Breast epithelium (tissue), 3 donors: ENCODE measurements around the gene SLC35A3.

ENCODE experiments used
- CTCF ChIP-seq, 3 donors: fragments of 450-650 bp; IDR thresholded peaks; one replicate each; pipeline ENCODE4 v1.5.1; 2016 to 2017; ENCODE audit warnings: antibody characterized with exemption in 3 of 3, mild to moderate bottlenecking in 3 of 3, moderate library complexity in 3 of 3
- POLR2A ChIP-seq: fragments of 450-650 bp; IDR thresholded peaks from one replicate; pipeline ENCODE4 v1.6.1; 2016; ENCODE audit warnings: antibody characterized with exemption, mild to moderate bottlenecking, moderate library complexity
- POLR2AphosphoS5 ChIP-seq, 3 donors: sonication (generic); formaldehyde crosslinking; IDR thresholded peaks; one replicate each; pipeline ENCODE4 v1.6.1; 2017; ENCODE audit warnings: antibody characterized with exemption in 3 of 3

DNA sequence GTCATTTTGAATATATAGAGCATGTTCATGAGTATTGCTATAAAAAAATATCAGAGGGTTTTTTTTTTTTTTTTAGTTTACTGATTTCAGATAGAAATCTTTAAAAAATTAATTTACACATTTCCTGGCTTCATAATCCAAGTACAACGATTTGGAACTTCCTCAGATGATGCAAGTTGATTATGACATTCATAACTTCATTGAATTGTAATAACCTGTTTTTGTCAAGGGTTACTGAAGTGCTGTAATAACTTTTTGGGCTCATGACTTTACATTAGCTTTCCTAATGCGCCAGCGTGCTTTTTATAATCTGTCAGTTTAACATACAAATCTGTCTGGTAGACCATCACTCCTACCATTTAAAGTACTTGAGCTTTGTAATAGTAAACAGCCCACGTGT is 81.6 kb downstream of the SLC35A3 start:
- no peak for TF ChIP-seq CTCF (IDR thresholded peaks at IDR 0.05)
- no peak for TF ChIP-seq POLR2A
- no peak for TF ChIP-seq POLR2AphosphoS5 (IDR thresholded peaks at IDR 0.05)
